ENCODE results near the gene SLC8A2. TPM values are rescaled to one million over a fixed set of nuclear protein-coding genes. Genes with fewer than 3 reads are reported as not detected.

SLC8A2 gene
- total and polyA plus RNA-seq, 2 of the 4 experiments (the other 2 are of a cell fraction): 0.05 TPM; not detected in 1

DNA sequence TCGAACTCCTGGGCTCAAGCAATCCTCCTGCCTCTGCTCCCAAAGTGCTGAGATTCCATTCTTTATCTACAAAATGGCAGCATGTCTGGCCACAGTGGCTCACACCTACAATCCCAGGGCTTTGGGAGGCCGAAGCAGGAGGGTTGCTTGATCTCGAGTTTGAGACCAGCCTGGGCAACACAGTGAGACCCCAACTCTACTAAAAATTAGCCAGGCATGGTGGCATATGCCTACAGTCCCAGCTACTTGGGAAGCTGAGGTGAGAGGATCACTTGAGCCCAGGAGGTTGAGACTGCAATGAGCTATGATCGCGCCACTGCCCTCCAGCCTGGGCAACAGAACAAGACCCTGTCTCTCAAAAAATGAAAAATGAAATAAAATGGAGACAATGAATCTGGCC is 37.0 kb upstream of the SLC8A2 start:
- no peak overlapping the region for H3K18ac ChIP-seq (ENCODE audit: low read depth, low read length)
- CTCF ChIA-PET: no interaction called here
- H3K27me3 ChIP-seq (ENCODE audit: control insufficient read depth, insufficient read depth, low read length): no peaks in the 10 kb centered on the region
- no peak overlapping the region for H4K91ac ChIP-seq (ENCODE audit: insufficient read depth, low read depth, low read length)
- H4K20me1 ChIP-seq (ENCODE audit: insufficient read depth, low read length): peaks cover 75% of the 10 kb centered on the region
- H2BK15ac ChIP-seq (ENCODE audit: low read depth, low read length): no peak overlapping the region
- H3K9ac ChIP-seq (ENCODE audit: low read depth, low read length): no peak overlapping the region
- POLR2A ChIA-PET (ENCODE audit: unreplicated experiment): no interaction called here
- H4K8ac ChIP-seq (ENCODE audit: low read depth in 2 of 2, low read length in 2 of 2): no peak overlapping the region
- no peak overlapping the region for H3K4me2 ChIP-seq (ENCODE audit: low read depth, low read length)
- intact Hi-C loops (cut with micrococcal nuclease) (no loop called here), in situ Hi-C loops (cut with MboI; ENCODE audit: low sequenced_read_pairs) (no loop called here), dilution Hi-C loops (cut with HindIII; ENCODE audit: low sequenced_read_pairs, unreplicated experiment) (no loop called here)
- TF ChIP-seq ELK1 (IDR thresholded peaks at IDR 0.05; ENCODE audit: borderline replicate concordance, low read depth, low read length) (no peak), FOS (IDR thresholded peaks at IDR 0.05; ENCODE audit: low read depth, low read length) (no peak), MAZ (IDR thresholded peaks at IDR 0.05; ENCODE audit: borderline replicate concordance, low read depth, low read length) (no peak), BHLHE40 (IDR thresholded peaks at IDR 0.05; ENCODE audit: low read depth, low read length) (no peak), NFE2L2 (IDR thresholded peaks at IDR 0.05; ENCODE audit: low read depth, low read length) (no peak), MXI1 (IDR thresholded peaks at IDR 0.05; ENCODE audit: borderline replicate concordance, low read depth, low read length) (no peak), POLR2A (IDR thresholded peaks at IDR 0.05; ENCODE audit: low read depth, low read length) (no peak), SMC3 (IDR thresholded peaks at IDR 0.05; ENCODE audit: low read depth, low read length) (no peak), CHD1 (IDR thresholded peaks at IDR 0.05; ENCODE audit: low read depth, low read length) (no peak), MAFK (IDR thresholded peaks at IDR 0.05; ENCODE audit: low read depth, low read length) (no peak), RFX5 (IDR thresholded peaks at IDR 0.05; ENCODE audit: low read depth, low read length) (no peak), RCOR1 (IDR thresholded peaks at IDR 0.05; ENCODE audit: insufficient replicate concordance, low read length) (no peak), CEBPB (IDR thresholded peaks at IDR 0.05; ENCODE audit: low read depth, low read length) (no peak), USF2 (IDR thresholded peaks at IDR 0.05; ENCODE audit: low read depth, low read length) (no peak), RAD21 (IDR thresholded peaks at IDR 0.05; ENCODE audit: low read length) (no peak)
- TF ChIP-seq, protein P1, sequence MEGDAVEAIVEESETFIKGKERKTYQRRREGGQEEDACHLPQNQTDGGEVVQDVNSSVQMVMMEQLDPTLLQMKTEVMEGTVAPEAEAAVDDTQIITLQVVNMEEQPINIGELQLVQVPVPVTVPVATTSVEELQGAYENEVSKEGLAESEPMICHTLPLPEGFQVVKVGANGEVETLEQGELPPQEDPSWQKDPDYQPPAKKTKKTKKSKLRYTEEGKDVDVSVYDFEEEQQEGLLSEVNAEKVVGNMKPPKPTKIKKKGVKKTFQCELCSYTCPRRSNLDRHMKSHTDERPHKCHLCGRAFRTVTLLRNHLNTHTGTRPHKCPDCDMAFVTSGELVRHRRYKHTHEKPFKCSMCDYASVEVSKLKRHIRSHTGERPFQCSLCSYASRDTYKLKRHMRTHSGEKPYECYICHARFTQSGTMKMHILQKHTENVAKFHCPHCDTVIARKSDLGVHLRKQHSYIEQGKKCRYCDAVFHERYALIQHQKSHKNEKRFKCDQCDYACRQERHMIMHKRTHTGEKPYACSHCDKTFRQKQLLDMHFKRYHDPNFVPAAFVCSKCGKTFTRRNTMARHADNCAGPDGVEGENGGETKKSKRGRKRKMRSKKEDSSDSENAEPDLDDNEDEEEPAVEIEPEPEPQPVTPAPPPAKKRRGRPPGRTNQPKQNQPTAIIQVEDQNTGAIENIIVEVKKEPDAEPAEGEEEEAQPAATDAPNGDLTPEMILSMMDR (conservative IDR thresholded peaks at IDR 0.05; ENCODE audit: low read depth, low read length): no peak
- peaks cover 18% of the 10 kb centered on the region for H3K4me1 ChIP-seq (ENCODE audit: control insufficient read depth, insufficient read depth, low read length)
- no peak overlapping the region for H3K56ac ChIP-seq (ENCODE audit: extremely low read depth, insufficient read depth, low read length)
- no TSS peak for BruUV-seq (replicated peaks)
- H4K5ac ChIP-seq (ENCODE audit: low read depth, low read length): no peak overlapping the region
- H3K79me1 ChIP-seq (ENCODE audit: low read depth in 1 of 2, low read length in 2 of 2): peaks cover 39 to 93% of the 10 kb centered on the region in 2 experiments
- 100% methylated on average over 1 of the region's 5 CpGs; no CpG with 5 or more reads in 1 of the 2 experiments for WGBS, 2 experiments (ENCODE audit: extremely low coverage in 2 of 2, insufficient read length in 1 of 2)
- peaks cover 20% of the 10 kb centered on the region for H3K9me1 ChIP-seq (ENCODE audit: insufficient read depth, low read length)
- ATAC-seq (ENCODE audit: low read depth): no peak
- H3K14ac ChIP-seq (replicated peaks; ENCODE audit: low read depth, low read length): no peak overlapping the region
- DNase-seq: no peak
- H2BK5ac ChIP-seq (ENCODE audit: low read depth, low read length, poor library complexity, severe bottlenecking): no peak overlapping the region
- H2AK9ac ChIP-seq (replicated peaks; ENCODE audit: low read depth, low read length, poor library complexity): no peak overlapping the region
- no peak overlapping the region for H2AK5ac ChIP-seq (ENCODE audit: low read depth, low read length)
- no peak overlapping the region for H3K4ac ChIP-seq (ENCODE audit: low read depth, low read length)
- H3K4me3 ChIP-seq (ENCODE audit: insufficient read depth, low read depth, low read length): no peak overlapping the region
- no peaks in the 10 kb centered on the region for H3K9me3 ChIP-seq (ENCODE audit: control insufficient read depth, insufficient read depth, low read length)
- no peak overlapping the region for H2BK20ac ChIP-seq (ENCODE audit: low read depth, low read length)
- no peak overlapping the region for H2AFZ ChIP-seq (replicated peaks; ENCODE audit: low read length, poor library complexity)
- H3K27ac ChIP-seq (ENCODE audit: insufficient read depth, low read length): no peak overlapping the region
- H2BK120ac ChIP-seq (ENCODE audit: low read depth, low read length): no peak overlapping the region
- peaks cover 7% of the 10 kb centered on the region for H3K36me3 ChIP-seq (ENCODE audit: control insufficient read depth, insufficient read depth, low read length)
- H3K23ac ChIP-seq (ENCODE audit: low read depth, low read length): no peak overlapping the region

Data from IMR-90 (cell line).